Astrocyte of the cerebellum (primary cell): ENCODE results near the gene RFX3.
A peak's percentile ranks its signal among the peaks of the same experiment; 100 is the strongest.

Experiments
- DNase-seq: peaks from one replicate; pipeline ENCODE4 v3.0.0-alpha.2; 2011; ENCODE audit warnings: low read depth
- H3K4me3 ChIP-seq: 2 replicates; pipeline ENCODE4 v1.5.1; 2011; ENCODE audit warnings: mild to moderate bottlenecking, low read depth, low read length, moderate library complexity
- in situ Hi-C: cut with HindIII; loops from 2 replicates; pipeline ENCODE4 v1.10.0; 2017; ENCODE audit warnings: low sequenced_read_pairs
- TF ChIP-seq, protein P1 (sequence below): IDR thresholded peaks from 2 replicates; pipeline ENCODE4 v1.5.1; 2012; ENCODE audit warnings: low read length, low read depth, moderate library complexity, mild to moderate bottlenecking; ENCODE audit errors: missing control alignments

RFX3 gene

DNA sequence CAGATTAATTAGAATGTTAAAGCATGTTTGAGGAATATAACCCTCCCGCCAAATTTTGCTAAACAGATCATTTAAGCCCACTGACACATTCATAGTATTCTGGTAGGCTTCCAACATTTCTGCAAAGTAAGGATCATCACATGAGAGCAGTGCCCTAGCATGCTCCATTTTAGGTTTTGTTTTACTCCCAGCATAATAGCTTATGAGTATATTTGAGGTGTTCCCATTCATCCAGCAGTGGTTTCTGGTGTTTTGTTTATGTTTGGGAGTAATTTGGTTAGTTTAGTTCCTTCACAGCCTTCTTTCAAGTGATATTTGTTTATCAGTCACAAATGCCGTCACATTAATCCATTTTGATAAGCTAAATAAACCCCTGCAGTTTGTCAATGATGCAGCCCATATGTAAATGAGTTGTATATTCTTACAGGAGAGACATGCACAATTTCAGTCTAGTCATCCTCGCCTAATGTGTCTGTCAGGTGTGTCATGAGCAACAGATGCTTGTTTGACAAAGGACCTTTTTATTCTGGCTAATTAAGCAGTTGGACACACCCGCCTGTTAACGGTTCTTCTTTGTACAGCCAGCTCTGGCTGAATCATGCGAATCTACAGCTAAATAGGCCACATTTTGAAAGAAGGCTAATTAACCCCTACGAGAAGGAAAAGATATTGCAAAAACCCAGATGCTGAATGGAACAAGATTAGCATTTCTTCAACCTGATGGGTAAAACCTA is 124.4 kb downstream of the RFX3 start:
- no peak overlapping the region for H3K4me3 ChIP-seq
- TF ChIP-seq, protein P1, sequence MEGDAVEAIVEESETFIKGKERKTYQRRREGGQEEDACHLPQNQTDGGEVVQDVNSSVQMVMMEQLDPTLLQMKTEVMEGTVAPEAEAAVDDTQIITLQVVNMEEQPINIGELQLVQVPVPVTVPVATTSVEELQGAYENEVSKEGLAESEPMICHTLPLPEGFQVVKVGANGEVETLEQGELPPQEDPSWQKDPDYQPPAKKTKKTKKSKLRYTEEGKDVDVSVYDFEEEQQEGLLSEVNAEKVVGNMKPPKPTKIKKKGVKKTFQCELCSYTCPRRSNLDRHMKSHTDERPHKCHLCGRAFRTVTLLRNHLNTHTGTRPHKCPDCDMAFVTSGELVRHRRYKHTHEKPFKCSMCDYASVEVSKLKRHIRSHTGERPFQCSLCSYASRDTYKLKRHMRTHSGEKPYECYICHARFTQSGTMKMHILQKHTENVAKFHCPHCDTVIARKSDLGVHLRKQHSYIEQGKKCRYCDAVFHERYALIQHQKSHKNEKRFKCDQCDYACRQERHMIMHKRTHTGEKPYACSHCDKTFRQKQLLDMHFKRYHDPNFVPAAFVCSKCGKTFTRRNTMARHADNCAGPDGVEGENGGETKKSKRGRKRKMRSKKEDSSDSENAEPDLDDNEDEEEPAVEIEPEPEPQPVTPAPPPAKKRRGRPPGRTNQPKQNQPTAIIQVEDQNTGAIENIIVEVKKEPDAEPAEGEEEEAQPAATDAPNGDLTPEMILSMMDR: no peak
- DNase-seq: peak; percentile 8
- in situ Hi-C loops: no loop called here

DNA sequence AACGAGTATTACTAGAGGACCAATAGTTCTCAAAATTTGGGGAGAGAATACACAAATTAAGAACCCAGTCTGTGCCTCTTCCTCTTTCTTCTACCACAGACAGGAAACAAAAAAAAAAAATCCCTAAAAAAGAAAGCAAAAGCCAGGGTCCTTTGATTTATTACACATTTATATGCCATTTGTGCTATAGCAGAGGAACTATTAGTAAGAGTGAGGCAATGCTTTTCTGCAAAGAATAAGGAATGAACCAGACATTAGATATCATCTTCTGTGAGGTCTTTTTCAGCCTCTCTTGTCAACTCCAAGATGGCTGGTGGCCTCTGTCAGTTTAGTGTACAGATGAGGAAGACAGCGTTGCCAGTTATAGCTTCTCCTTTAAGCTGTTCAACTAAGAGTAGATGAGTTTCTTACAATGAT is 127.6 kb downstream of the RFX3 start:
- DNase-seq: no peak
- no peak overlapping the region for H3K4me3 ChIP-seq
- TF ChIP-seq, protein P1: no peak
- in situ Hi-C loops: no loop called here

DNA sequence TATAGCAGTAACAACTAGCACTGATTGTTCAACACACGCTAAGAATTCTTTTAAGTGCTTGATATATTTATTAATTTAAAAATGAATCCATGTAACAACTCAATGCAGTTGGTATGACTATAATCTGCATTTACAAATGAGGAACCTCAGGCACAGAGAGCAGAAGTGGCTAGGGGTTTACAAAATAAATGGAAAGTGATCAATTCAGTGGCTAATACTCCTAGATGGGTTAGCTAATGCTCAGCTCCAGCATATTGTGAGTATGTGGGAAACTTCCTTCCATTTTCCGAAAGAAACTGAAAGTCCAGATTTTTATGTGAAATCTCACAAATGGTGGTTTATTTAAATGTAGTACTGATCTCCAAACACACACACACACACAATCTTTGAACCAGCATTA is 128.0 kb downstream of the RFX3 start:
- in situ Hi-C loops: no loop called here
- no peak overlapping the region for H3K4me3 ChIP-seq
- DNase-seq: no peak

DNA sequence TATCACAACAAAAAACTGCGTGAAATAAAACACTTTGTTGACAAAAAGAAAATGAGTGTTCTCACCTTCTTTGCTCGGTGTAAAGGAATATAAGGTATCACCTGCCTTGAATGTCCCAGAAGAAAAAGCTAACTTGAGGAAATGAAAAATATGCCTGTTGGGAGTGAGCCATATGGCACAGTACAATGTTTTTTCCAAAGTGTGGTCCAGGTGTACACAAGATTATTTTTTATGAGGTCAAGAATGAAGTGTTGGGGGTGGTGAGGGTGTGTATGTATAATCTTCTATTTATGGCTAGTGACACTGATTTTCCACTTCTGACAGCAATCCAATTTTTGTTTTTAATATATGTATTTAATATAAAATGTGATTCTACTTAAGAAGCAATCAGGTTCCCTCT is 134.4 kb downstream of the RFX3 start:
- TF ChIP-seq, protein P1: no peak
- no peak for DNase-seq
- in situ Hi-C loops: no loop called here
- no peak overlapping the region for H3K4me3 ChIP-seq

More for the DNA sequence above, 128.0 kb downstream of the RFX3 start:
- TF ChIP-seq, protein P1: no peak

DNA sequence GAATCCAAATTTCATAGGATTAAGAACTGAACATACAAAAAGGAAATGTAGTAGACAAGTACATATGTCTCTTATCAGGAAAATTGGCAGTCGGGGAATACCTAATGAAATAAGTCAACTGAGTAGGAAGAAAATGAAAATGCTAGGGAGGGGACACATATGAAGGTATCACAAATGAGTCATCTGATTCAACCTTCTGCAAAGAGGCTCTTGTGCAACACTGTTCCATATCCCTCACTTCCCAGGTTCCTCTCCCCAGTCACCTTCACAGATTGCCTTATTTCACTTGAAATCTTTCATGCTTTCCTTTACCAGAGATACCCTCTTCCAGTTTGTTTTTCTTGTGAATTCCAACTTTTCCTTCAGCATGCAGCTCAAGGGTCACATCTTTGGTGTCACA is 139.0 kb downstream of the RFX3 start:
- TF ChIP-seq, protein P1: no peak
- no peak for DNase-seq
- H3K4me3 ChIP-seq: no peak overlapping the region
- in situ Hi-C loops: no loop called here

DNA sequence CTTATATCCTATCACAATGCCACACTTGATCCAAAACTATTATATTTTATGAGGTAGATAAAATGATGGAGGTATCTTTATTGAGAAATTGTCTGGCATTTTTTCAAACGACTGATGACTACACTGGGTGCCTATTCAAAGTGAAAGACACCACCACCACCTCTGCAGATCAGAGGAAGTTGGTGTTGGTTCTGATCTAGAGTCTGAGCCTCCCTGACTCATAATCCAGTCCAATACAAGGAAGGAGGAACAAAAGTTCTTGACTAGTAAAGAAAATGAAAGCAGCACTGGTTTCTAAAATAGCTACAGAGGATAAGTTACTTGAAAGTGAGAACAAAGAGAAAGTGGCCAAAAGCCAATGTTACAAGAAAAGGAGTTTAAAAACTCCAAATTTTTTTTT is 139.9 kb downstream of the RFX3 start:
- TF ChIP-seq, protein P1: no peak
- in situ Hi-C loops: no loop called here
- no peak for DNase-seq
- no peak overlapping the region for H3K4me3 ChIP-seq

DNA sequence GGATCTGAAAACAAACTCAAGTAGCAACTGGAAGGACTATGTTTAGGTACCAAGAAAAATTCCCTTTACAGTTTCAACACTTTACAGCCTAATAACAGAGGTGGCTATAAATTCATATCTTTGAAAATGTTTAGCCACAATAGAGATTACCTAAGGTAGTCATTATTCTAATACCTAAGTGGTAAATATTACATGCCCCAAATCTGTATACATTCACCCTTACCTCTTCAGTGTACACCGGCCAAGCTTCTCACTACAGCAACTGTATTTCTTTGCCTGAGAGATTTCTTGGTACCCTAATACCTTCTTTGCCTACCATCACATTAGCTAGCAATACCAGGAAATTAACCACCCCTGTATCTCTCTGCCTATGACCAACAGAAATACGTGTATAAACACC is 154.0 kb downstream of the RFX3 start:
- no peak overlapping the region for H3K4me3 ChIP-seq
- TF ChIP-seq, protein P1: no peak
- in situ Hi-C loops: no loop called here
- DNase-seq: no peak
